ENCODE measurements around the gene VSIG10.

DNA sequence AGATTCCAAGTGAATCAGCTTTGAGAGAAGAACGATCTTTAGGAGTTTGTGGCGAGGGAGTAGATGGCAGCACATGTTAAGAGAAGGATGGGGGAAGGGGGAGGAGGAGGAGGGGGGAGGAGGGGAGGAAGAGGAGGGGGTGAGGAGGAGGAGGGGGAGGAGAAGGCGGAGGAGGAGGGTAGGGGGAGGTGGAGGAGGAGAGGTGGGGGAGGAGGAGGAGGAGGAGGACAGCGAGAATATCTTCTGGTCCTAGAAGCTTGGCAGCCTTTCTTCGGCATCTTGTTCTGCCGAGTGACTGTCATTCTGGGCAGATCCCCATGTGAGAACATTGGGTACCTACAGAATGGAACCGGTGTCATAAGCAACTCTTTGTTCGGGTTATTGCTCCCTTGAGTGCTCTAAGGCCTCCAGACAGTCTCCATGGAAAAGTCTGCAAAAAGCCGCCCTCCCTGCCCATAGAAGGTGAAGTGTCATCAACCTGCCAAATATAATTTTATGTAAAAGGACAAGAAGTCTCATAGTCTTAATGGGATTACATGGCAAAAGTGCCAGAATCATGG is 80.4 kb downstream of the VSIG10 start:
- no peak for TF ChIP-seq REST (tag by site-specific recombination; IDR thresholded peaks at IDR 0.05)
- TF ChIP-seq, protein P1, sequence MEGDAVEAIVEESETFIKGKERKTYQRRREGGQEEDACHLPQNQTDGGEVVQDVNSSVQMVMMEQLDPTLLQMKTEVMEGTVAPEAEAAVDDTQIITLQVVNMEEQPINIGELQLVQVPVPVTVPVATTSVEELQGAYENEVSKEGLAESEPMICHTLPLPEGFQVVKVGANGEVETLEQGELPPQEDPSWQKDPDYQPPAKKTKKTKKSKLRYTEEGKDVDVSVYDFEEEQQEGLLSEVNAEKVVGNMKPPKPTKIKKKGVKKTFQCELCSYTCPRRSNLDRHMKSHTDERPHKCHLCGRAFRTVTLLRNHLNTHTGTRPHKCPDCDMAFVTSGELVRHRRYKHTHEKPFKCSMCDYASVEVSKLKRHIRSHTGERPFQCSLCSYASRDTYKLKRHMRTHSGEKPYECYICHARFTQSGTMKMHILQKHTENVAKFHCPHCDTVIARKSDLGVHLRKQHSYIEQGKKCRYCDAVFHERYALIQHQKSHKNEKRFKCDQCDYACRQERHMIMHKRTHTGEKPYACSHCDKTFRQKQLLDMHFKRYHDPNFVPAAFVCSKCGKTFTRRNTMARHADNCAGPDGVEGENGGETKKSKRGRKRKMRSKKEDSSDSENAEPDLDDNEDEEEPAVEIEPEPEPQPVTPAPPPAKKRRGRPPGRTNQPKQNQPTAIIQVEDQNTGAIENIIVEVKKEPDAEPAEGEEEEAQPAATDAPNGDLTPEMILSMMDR (tag by site-specific recombination; IDR thresholded peaks at IDR 0.05), result no peak
- TF ChIP-seq, protein P2, sequence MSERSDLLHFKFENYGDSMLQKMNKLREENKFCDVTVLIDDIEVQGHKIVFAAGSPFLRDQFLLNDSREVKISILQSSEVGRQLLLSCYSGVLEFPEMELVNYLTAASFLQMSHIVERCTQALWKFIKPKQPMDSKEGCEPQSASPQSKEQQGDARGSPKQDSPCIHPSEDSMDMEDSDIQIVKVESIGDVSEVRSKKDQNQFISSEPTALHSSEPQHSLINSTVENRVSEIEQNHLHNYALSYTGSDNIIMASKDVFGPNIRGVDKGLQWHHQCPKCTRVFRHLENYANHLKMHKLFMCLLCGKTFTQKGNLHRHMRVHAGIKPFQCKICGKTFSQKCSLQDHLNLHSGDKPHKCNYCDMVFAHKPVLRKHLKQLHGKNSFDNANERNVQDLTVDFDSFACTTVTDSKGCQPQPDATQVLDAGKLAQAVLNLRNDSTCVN (tag by site-specific recombination; optimal IDR thresholded peaks at IDR 0.05), result no peak
- TF ChIP-seq ZFP41 (tag by site-specific recombination; IDR thresholded peaks at IDR 0.05; ENCODE audit: borderline replicate concordance), result no peak
- TF ChIP-seq ZNF624 (tag by site-specific recombination; IDR thresholded peaks at IDR 0.05), result no peak
- TF ChIP-seq ZNF175 (tag by site-specific recombination; IDR thresholded peaks at IDR 0.05), result no peak
- TF ChIP-seq ZNF768 (tag by site-specific recombination; IDR thresholded peaks at IDR 0.05), result no peak
- no peak for TF ChIP-seq ZNF544 (tag by site-specific recombination; IDR thresholded peaks at IDR 0.05)
- no peak for TF ChIP-seq KLF16 (tag by site-specific recombination; IDR thresholded peaks at IDR 0.05)
- TF ChIP-seq MYNN (tag by site-specific recombination; IDR thresholded peaks at IDR 0.05; ENCODE audit: borderline replicate concordance), result no peak
- TF ChIP-seq, protein P3, sequence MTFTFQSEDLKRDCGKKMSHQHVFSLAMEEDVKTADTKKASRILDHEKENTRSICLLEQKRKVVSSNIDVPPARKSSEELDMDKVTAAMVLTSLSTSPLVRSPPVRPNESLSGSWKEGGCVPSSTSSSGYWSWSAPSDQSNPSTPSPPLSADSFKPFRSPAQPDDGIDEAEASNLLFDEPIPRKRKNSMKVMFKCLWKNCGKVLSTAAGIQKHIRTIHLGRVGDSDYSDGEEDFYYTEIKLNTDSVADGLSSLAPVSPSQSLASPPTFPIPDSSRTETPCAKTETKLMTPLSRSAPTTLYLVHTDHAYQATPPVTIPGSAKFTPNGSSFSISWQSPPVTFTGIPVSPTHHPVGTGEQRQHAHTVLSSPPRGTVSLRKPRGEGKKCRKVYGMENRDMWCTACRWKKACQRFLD (tag by site-specific recombination; IDR thresholded peaks at IDR 0.05), result no peak
